Measurements from ENCODE around the gene TMEM95. TPM values are rescaled to one million over a fixed set of nuclear protein-coding genes. Genes with fewer than 3 reads are reported as not detected.

Gene TMEM95
- total and polyA plus RNA-seq, 10 of the 15 experiments (the other 5 are each of a cell fraction or from before 2014, with no cell fraction given): 0.05 to 0.28 TPM; not detected in 8

DNA sequence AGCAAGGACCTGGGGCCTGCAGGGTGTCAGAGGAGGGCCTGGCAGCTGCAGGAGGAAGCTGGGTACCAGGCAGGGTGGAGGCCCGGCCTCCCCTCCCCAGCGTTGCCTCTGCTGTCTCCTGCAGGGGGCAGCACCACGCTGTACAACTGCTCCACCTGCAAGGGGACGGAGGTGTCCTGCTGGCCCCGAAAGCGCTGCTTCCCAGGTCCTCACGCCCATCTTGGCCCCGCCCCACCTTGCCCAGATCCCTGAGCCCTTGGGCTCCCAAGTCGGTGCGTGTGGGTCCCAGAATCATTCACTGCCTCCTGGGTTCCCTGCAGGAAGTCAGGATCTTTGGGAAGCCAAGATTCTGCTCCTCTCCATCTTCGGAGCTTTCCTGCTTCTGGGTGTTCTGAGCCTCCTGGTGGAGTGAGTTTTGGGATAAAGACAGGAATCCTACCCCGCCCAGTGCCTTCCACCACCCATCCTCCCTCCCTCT is 1.2 kb downstream of the TMEM95 start (continued):
- TF ChIP-seq RELB (IDR thresholded peaks at IDR 0.05; ENCODE audit: low read depth) (no peak), LARP7 (IDR thresholded peaks at IDR 0.05) (peak; percentile 57; the same call in 1 of the 2 replicates), NR2C2 (IDR thresholded peaks at IDR 0.05; ENCODE audit: borderline replicate concordance, control insufficient read depth, insufficient read length, low read depth) (no peak), FOXM1 (IDR thresholded peaks at IDR 0.05; ENCODE audit: low read depth, low read length) (no peak), JUNB (IDR thresholded peaks at IDR 0.05) (no peak), EGR1 (IDR thresholded peaks at IDR 0.05; ENCODE audit: borderline replicate concordance in 1 of 2, low read depth in 2 of 2, low read length in 2 of 2) (no peak), PAX8 (IDR thresholded peaks at IDR 0.05) (no peak), ZNF274 (IDR thresholded peaks at IDR 0.05; ENCODE audit: insufficient read depth, insufficient read length) (no peak), ATF7 (IDR thresholded peaks at IDR 0.05; ENCODE audit: low read depth) (no peak), NR2F1 (conservative IDR thresholded peaks at IDR 0.05) (peak; percentile 32; the same call in 1 of the 2 replicates), SP1 (IDR thresholded peaks at IDR 0.05; ENCODE audit: low read depth, low read length) (no peak), MTA2 (IDR thresholded peaks at IDR 0.05; ENCODE audit: low read depth) (no peak), CBFB (IDR thresholded peaks at IDR 0.05; ENCODE audit: low read depth) (no peak), POLR2AphosphoS2 (IDR thresholded peaks at IDR 0.05; ENCODE audit: low read depth, low read length) (no peak)
- TF ChIP-seq, protein P1, sequence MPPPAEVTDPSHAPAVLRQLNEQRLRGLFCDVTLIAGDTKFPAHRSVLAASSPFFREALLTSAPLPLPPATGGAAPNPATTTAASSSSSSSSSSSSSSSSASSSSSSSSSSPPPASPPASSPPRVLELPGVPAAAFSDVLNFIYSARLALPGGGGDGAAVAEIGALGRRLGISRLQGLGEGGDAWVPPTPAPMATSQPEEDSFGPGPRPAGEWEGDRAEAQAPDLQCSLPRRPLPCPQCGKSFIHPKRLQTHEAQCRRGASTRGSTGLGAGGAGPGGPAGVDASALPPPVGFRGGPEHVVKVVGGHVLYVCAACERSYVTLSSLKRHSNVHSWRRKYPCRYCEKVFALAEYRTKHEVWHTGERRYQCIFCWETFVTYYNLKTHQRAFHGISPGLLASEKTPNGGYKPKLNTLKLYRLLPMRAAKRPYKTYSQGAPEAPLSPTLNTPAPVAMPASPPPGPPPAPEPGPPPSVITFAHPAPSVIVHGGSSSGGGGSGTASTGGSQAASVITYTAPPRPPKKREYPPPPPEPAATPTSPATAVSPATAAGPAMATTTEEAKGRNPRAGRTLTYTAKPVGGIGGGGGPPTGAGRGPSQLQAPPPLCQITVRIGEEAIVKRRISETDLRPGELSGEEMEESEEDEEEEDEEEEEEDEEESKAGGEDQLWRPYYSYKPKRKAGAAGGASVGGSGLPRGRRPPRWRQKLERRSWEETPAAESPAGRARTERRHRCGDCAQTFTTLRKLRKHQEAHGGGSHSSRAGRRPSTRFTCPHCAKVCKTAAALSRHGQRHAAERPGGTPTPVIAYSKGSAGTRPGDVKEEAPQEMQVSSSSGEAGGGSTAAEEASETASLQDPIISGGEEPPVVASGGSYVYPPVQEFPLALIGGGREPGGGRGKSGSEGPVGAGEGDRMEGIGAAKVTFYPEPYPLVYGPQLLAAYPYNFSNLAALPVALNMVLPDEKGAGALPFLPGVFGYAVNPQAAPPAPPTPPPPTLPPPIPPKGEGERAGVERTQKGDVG (CRISPR knock-in tag; IDR thresholded peaks at IDR 0.05): no peak
- TF ChIP-seq, protein P2, sequence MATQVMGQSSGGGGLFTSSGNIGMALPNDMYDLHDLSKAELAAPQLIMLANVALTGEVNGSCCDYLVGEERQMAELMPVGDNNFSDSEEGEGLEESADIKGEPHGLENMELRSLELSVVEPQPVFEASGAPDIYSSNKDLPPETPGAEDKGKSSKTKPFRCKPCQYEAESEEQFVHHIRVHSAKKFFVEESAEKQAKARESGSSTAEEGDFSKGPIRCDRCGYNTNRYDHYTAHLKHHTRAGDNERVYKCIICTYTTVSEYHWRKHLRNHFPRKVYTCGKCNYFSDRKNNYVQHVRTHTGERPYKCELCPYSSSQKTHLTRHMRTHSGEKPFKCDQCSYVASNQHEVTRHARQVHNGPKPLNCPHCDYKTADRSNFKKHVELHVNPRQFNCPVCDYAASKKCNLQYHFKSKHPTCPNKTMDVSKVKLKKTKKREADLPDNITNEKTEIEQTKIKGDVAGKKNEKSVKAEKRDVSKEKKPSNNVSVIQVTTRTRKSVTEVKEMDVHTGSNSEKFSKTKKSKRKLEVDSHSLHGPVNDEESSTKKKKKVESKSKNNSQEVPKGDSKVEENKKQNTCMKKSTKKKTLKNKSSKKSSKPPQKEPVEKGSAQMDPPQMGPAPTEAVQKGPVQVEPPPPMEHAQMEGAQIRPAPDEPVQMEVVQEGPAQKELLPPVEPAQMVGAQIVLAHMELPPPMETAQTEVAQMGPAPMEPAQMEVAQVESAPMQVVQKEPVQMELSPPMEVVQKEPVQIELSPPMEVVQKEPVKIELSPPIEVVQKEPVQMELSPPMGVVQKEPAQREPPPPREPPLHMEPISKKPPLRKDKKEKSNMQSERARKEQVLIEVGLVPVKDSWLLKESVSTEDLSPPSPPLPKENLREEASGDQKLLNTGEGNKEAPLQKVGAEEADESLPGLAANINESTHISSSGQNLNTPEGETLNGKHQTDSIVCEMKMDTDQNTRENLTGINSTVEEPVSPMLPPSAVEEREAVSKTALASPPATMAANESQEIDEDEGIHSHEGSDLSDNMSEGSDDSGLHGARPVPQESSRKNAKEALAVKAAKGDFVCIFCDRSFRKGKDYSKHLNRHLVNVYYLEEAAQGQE (IDR thresholded peaks at IDR 0.05; ENCODE audit: low read depth, low read length): no peak
- TF ChIP-seq, protein P3, sequence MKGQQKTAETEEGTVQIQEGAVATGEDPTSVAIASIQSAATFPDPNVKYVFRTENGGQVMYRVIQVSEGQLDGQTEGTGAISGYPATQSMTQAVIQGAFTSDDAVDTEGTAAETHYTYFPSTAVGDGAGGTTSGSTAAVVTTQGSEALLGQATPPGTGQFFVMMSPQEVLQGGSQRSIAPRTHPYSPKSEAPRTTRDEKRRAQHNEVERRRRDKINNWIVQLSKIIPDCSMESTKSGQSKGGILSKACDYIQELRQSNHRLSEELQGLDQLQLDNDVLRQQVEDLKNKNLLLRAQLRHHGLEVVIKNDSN (IDR thresholded peaks at IDR 0.05; ENCODE audit: borderline replicate concordance, extremely low read length, insufficient read depth, low read depth, low read length): no peak

Measured in GM12878 (cell line).